ENCODE results near the gene PBX2.

The PBX2 gene

DNA sequence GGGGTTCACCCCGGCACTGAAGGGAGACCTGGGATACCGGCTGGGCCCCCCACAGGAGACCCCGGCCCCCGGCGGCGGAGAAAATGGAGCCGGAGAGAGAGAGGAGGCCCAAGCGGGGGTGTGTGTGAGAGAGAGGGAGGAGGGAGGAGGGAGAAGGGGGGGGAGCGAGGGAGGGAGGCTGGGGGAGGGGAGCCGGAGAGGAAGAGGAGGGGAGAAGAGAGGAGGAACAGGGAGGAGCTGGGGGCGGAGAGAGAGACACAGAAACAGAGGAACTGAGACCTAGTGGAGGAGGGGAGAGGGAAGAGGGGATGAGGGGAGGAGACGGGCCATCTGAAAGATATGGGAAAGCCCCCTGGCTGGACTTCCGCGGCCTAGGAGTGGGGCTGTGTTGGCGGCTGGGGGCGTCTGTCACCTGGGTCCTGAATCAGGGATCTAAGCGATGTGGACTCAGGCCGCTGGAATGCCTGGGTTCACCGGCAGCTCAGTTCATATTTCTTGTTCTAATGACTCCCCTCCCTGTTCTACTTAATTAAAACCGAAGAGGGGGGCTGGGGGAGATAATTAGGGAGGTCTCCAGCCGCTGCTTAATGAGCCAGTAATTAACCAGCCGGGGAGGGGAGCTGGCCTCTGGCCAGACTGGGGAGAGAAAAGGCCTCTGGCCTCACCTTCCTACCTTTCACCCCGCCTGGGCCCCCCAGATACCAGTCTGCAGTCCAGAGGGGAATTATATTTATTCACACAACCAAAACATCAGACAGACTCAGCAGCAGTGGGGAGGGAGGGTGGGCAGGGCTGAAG, at the start of gene PBX2:
Gene PBX2, minus strand, starts transcription at position 149 of the 798 bp plus-strand sequence. CDS start 287 bp downstream, outside the sequence.
- DNase-seq = peak; percentile 78
- Histone ChIP-seq H4K20me1 (ENCODE audit: insufficient read depth, low read length) (no peaks in the 10 kb centered on the region), H3K9me3 (replicated peaks; ENCODE audit: insufficient read depth, low read length) (no peaks in the 10 kb centered on the region), H3K27ac (ENCODE audit: low read length) (peak within 1 kb of the TSS; percentile 68; the same call in 1 of the 2 replicates), H3K4me3 (ENCODE audit: low read length) (peak within 1 kb of the TSS; percentile 58), H3K9ac (ENCODE audit: low read length) (peak within 1 kb of the TSS; percentile 76), H3K9me2 (replicated peaks; ENCODE audit: insufficient read depth, low read length) (no peaks in the 10 kb centered on the region), H3K79me2 (ENCODE audit: low read length) (peaks cover 32% of the 10 kb centered on the region), H3F3A (ENCODE audit: insufficient read depth, low read length) (peaks cover 20% of the 10 kb centered on the region; the same call in 1 of the 2 replicates), H2AFZ (ENCODE audit: low read length) (0 out of 2 replicates have a peak within 1 kb of the TSS, but pooled peaks have one; percentile 26), H3K27me3 (replicated peaks; ENCODE audit: insufficient read depth, low read length) (no peaks in the 10 kb centered on the region), H3K36me3 (replicated peaks; ENCODE audit: insufficient read depth, low read length) (no peaks in the 10 kb centered on the region), H3K4me2 (ENCODE audit: low read depth, low read length) (peak within 1 kb of the TSS; percentile 97), H3K4me1 (ENCODE audit: low read length) (peaks cover 31% of the 10 kb centered on the region)
- TF ChIP-seq CTCF (IDR thresholded peaks at IDR 0.05; ENCODE audit: low read length) (no peak), EZH2phosphoT487 (IDR thresholded peaks at IDR 0.05; ENCODE audit: low read length) (no peak), EZH2 (optimal IDR thresholded peaks at IDR 0.05; ENCODE audit: low read depth, low read length) (no peak)

DNA sequence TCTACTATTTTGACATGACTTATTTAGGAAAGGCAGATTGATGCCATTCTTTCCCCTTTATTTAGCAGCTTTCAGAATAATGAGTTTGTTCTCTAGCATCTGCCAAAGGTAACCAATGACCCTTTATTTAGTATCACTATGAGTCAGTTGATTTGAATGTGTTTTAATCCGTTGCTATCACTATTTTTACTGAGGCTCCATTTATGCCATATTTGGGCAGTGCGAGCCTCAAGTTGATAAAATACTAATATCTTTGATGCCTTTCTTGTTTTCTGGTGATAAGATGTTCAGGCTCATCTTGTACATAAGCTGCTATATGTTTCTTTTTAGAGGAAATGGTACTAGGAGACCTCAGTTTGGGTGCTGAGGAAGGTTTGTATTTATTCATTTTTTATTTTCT, 49.5 kb upstream of the PBX2 start:
- Histone ChIP-seq H3K4me1 (ENCODE audit: low read length) (no peaks in the 10 kb centered on the region), H3K36me3 (replicated peaks; ENCODE audit: insufficient read depth, low read length) (no peaks in the 10 kb centered on the region), H4K20me1 (ENCODE audit: insufficient read depth, low read length) (no peaks in the 10 kb centered on the region), H3K9me3 (replicated peaks; ENCODE audit: insufficient read depth, low read length) (no peaks in the 10 kb centered on the region), H3K9ac (ENCODE audit: low read length) (no peak overlapping the region), H3K27me3 (replicated peaks; ENCODE audit: insufficient read depth, low read length) (peaks cover 10% of the 10 kb centered on the region; the same call in 1 of the 2 replicates), H3K4me3 (ENCODE audit: low read length) (no peak overlapping the region), H2AFZ (ENCODE audit: low read length) (no peak overlapping the region), H3K4me2 (ENCODE audit: low read depth, low read length) (no peak overlapping the region), H3K9me2 (replicated peaks; ENCODE audit: insufficient read depth, low read length) (no peaks in the 10 kb centered on the region), H3K27ac (ENCODE audit: low read length) (no peak overlapping the region), H3F3A (ENCODE audit: insufficient read depth, low read length) (no peaks in the 10 kb centered on the region), H3K79me2 (ENCODE audit: low read length) (no peaks in the 10 kb centered on the region)
- DNase-seq = no peak
- TF ChIP-seq EZH2phosphoT487 (IDR thresholded peaks at IDR 0.05; ENCODE audit: low read length) (no peak), EZH2 (optimal IDR thresholded peaks at IDR 0.05; ENCODE audit: low read depth, low read length) (no peak), CTCF (IDR thresholded peaks at IDR 0.05; ENCODE audit: low read length) (no peak)

DNA sequence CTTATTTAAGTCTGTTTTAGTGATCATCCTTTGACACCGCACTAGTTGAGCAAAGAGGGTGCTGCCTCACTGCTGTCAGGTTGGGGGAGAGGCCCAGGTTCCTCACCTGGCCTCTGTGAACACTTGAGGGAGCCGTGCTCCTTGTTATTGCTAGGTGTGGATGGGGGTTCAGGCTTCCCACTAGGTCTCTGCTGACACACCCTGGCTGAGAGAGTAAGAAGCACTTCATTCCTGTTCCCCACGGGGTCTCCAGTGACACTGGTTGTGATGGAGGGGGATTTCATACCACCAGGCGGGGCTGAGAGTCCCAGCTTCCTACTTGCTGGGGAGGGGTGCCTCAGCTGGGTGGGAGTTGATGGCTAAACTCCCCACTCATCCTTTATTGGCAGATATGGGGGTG, 44.9 kb upstream of the PBX2 start:
- H3K4me3 ChIP-seq (ENCODE audit: low read length) = no peak overlapping the region
- H3F3A ChIP-seq (ENCODE audit: insufficient read depth, low read length) = no peaks in the 10 kb centered on the region
- no peak overlapping the region for H3K4me2 ChIP-seq (ENCODE audit: low read depth, low read length)
- TF ChIP-seq CTCF (IDR thresholded peaks at IDR 0.05; ENCODE audit: low read length) = 0 out of 2 replicates have a peak, but pooled peaks have one; percentile 6
- TF ChIP-seq EZH2 (optimal IDR thresholded peaks at IDR 0.05; ENCODE audit: low read depth, low read length) = no peak
- TF ChIP-seq EZH2phosphoT487 (IDR thresholded peaks at IDR 0.05; ENCODE audit: low read length) = no peak
- H3K36me3 ChIP-seq (replicated peaks; ENCODE audit: insufficient read depth, low read length) = no peaks in the 10 kb centered on the region
- no peaks in the 10 kb centered on the region for H3K9me3 ChIP-seq (replicated peaks; ENCODE audit: insufficient read depth, low read length)
- no peaks in the 10 kb centered on the region for H3K4me1 ChIP-seq (ENCODE audit: low read length)
- DNase-seq = no peak
- H2AFZ ChIP-seq (ENCODE audit: low read length) = no peak overlapping the region
- H3K27ac ChIP-seq (ENCODE audit: low read length) = no peak overlapping the region
- no peaks in the 10 kb centered on the region for H3K27me3 ChIP-seq (replicated peaks; ENCODE audit: insufficient read depth, low read length)
- H3K9me2 ChIP-seq (replicated peaks; ENCODE audit: insufficient read depth, low read length) = no peaks in the 10 kb centered on the region
- no peaks in the 10 kb centered on the region for H4K20me1 ChIP-seq (ENCODE audit: insufficient read depth, low read length)
- no peaks in the 10 kb centered on the region for H3K79me2 ChIP-seq (ENCODE audit: low read length)
- no peak overlapping the region for H3K9ac ChIP-seq (ENCODE audit: low read length)

All from MM.1S (cell line).